Liver (tissue), 3 donors: ENCODE results near the gene SETD1A.

Experiments used
- ATF3 ChIP-seq: IDR thresholded peaks from 2 replicates; pipeline ENCODE4 v1.6.1; 2016; ENCODE audit warnings: antibody characterized with exemption
- CTCF ChIP-seq: fragments of 150-350 bp; IDR thresholded peaks from 2 replicates; pipeline ENCODE4 v1.5.1; 2017; ENCODE audit warnings: improper control_type of control experiment, low read depth, low read length; ENCODE audit not compliant: missing input control
- EGR1 ChIP-seq, 2 donors: IDR thresholded peaks; 2 replicates each; pipeline ENCODE4 v1.6.1; 2016 to 2018; ENCODE audit warnings: antibody characterized with exemption in 2 of 2, low read depth in 2 of 2
- HNF4A ChIP-seq, 2 donors: conservative IDR thresholded peaks; 2 replicates each; pipeline ENCODE4 v1.6.1; 2016; ENCODE audit warnings: antibody characterized with exemption in 2 of 2, mild to moderate bottlenecking in 2 of 2
- JUND ChIP-seq, 2 donors: IDR thresholded peaks; 2 replicates each; pipeline ENCODE4 v1.6.1; 2016; ENCODE audit warnings: antibody characterized with exemption in 2 of 2
- MAX ChIP-seq: IDR thresholded peaks from 2 replicates; pipeline ENCODE4 v1.6.1; 2016; ENCODE audit warnings: antibody characterized with exemption
- RXRA ChIP-seq, 2 donors: IDR thresholded peaks; 2 replicates each; pipeline ENCODE4 v1.6.1; 2017 to 2018; ENCODE audit warnings: antibody characterized with exemption in 2 of 2, mild to moderate bottlenecking in 1 of 2
- TAF1 ChIP-seq: conservative IDR thresholded peaks from 2 replicates; pipeline ENCODE4 v1.6.1; 2016; ENCODE audit warnings: antibody characterized with exemption, mild to moderate bottlenecking
- TF ChIP-seq, protein P1 (sequence below): IDR thresholded peaks from 2 replicates; pipeline ENCODE4 v1.6.1; 2016; ENCODE audit warnings: antibody characterized with exemption
- TF ChIP-seq, protein P2 (sequence below): IDR thresholded peaks from 2 replicates; pipeline ENCODE4 v1.6.1; 2016; ENCODE audit warnings: antibody characterized with exemption, mild to moderate bottlenecking
- donor health status: healthy.
- donor health status: healthy.

GRCh38 chr16:30958175-30959079 is 873 bp downstream of the SETD1A start:
- TF ChIP-seq, protein P1, sequence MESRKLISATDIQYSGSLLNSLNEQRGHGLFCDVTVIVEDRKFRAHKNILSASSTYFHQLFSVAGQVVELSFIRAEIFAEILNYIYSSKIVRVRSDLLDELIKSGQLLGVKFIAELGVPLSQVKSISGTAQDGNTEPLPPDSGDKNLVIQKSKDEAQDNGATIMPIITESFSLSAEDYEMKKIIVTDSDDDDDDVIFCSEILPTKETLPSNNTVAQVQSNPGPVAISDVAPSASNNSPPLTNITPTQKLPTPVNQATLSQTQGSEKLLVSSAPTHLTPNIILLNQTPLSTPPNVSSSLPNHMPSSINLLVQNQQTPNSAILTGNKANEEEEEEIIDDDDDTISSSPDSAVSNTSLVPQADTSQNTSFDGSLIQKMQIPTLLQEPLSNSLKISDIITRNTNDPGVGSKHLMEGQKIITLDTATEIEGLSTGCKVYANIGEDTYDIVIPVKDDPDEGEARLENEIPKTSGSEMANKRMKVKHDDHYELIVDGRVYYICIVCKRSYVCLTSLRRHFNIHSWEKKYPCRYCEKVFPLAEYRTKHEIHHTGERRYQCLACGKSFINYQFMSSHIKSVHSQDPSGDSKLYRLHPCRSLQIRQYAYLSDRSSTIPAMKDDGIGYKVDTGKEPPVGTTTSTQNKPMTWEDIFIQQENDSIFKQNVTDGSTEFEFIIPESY = no peak
- TF ChIP-seq TAF1 = no peak
- TF ChIP-seq CTCF = no peak
- TF ChIP-seq RXRA (IDR thresholded peaks at IDR 0.05) = no peak
- no peak for TF ChIP-seq MAX
- no peak for TF ChIP-seq JUND (IDR thresholded peaks at IDR 0.05)
- TF ChIP-seq, protein P2, sequence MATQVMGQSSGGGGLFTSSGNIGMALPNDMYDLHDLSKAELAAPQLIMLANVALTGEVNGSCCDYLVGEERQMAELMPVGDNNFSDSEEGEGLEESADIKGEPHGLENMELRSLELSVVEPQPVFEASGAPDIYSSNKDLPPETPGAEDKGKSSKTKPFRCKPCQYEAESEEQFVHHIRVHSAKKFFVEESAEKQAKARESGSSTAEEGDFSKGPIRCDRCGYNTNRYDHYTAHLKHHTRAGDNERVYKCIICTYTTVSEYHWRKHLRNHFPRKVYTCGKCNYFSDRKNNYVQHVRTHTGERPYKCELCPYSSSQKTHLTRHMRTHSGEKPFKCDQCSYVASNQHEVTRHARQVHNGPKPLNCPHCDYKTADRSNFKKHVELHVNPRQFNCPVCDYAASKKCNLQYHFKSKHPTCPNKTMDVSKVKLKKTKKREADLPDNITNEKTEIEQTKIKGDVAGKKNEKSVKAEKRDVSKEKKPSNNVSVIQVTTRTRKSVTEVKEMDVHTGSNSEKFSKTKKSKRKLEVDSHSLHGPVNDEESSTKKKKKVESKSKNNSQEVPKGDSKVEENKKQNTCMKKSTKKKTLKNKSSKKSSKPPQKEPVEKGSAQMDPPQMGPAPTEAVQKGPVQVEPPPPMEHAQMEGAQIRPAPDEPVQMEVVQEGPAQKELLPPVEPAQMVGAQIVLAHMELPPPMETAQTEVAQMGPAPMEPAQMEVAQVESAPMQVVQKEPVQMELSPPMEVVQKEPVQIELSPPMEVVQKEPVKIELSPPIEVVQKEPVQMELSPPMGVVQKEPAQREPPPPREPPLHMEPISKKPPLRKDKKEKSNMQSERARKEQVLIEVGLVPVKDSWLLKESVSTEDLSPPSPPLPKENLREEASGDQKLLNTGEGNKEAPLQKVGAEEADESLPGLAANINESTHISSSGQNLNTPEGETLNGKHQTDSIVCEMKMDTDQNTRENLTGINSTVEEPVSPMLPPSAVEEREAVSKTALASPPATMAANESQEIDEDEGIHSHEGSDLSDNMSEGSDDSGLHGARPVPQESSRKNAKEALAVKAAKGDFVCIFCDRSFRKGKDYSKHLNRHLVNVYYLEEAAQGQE = no peak
- TF ChIP-seq ATF3 = no peak
- TF ChIP-seq EGR1 (IDR thresholded peaks at IDR 0.05; ENCODE audit: low read depth in 2 of 2) = no peak
- TF ChIP-seq HNF4A (conservative IDR thresholded peaks at IDR 0.05) = no peak
